OCI-LY1 (cell line): ENCODE measurements around the gene LRP1.

Experiments used
- H2AFZ ChIP-seq: fragments of 200-600 bp; sonication (generic), shearing (Covaris generic); 2 replicates; pipeline ENCODE4 v1.6.0; 2014; ENCODE audit warnings: antibody characterized with exemption, mild to moderate bottlenecking, low read length
- H3F3A ChIP-seq: fragments of 200-600 bp; sonication (generic), shearing (Covaris generic); 2 replicates; pipeline ENCODE4 v1.6.0; 2014; ENCODE audit warnings: mild to moderate bottlenecking, antibody characterized with exemption, low read length, moderate library complexity; ENCODE audit not compliant: insufficient read depth
- H3K27ac ChIP-seq: fragments of 200-600 bp; sonication (generic); 2 replicates; pipeline ENCODE4 v1.5.1; 2014; ENCODE audit warnings: low read length, mixed run types, mild to moderate bottlenecking, low read depth; ENCODE audit not compliant: poor library complexity, severe bottlenecking
- H3K27me3 ChIP-seq: fragments of 200-600 bp; sonication (generic); 2 replicates; pipeline ENCODE4 v1.6.0; 2014; ENCODE audit warnings: antibody characterized with exemption, mild to moderate bottlenecking, low read length, moderate library complexity; ENCODE audit not compliant: insufficient read depth
- H3K36me3 ChIP-seq: fragments of 200-600 bp; sonication (generic); 2 replicates; pipeline ENCODE4 v1.6.1; 2014; ENCODE audit warnings: mild to moderate bottlenecking, antibody characterized with exemption, low read length, moderate library complexity, mixed read lengths; ENCODE audit not compliant: insufficient read depth
- H3K4me1 ChIP-seq: fragments of 200-600 bp; sonication (generic); 2 replicates; pipeline ENCODE4 v1.5.1; 2014; ENCODE audit warnings: mild to moderate bottlenecking, low read length, moderate library complexity; ENCODE audit not compliant: insufficient read depth, severe bottlenecking
- H3K4me2 ChIP-seq: fragments of 200-600 bp; sonication (generic), shearing (Covaris generic); 2 replicates; pipeline ENCODE4 v1.6.1; 2014; ENCODE audit warnings: low read length
- H3K4me3 ChIP-seq: fragments of 200-600 bp; sonication (generic); 2 replicates; pipeline ENCODE4 v1.5.1; 2014; ENCODE audit warnings: low read length, low read depth, mild to moderate bottlenecking, mixed read lengths; ENCODE audit not compliant: poor library complexity, severe bottlenecking
- H3K79me2 ChIP-seq: fragments of 200-600 bp; shearing (Covaris generic); 2 replicates; pipeline ENCODE4 v1.6.1; 2016; ENCODE audit warnings: mixed run types, low read length, mixed read lengths; ENCODE audit not compliant: insufficient read depth
- H3K9ac ChIP-seq: fragments of 200-600 bp; sonication (generic), shearing (Covaris generic); 2 replicates; pipeline ENCODE4 v1.6.1; 2014; ENCODE audit warnings: mild to moderate bottlenecking, low read length, mixed read lengths
- H3K9me2 ChIP-seq: fragments of 200-600 bp; sonication (generic), shearing (Covaris generic); 2 replicates; pipeline ENCODE4 v1.6.1; 2014; ENCODE audit warnings: low read depth, mild to moderate bottlenecking, low read length, mixed read lengths
- H3K9me3 ChIP-seq: fragments of 200-600 bp; shearing (Covaris generic); 2 replicates; pipeline ENCODE4 v1.6.1; 2014; ENCODE audit warnings: low read length, mixed read lengths
- H4K20me1 ChIP-seq: fragments of 200-600 bp; sonication (generic), shearing (Covaris generic); 2 replicates; pipeline ENCODE4 v1.6.0; 2016; ENCODE audit warnings: mild to moderate bottlenecking, low read length; ENCODE audit not compliant: insufficient read depth
- EZH2 ChIP-seq: fragments of 200-600 bp; sonication (generic), shearing (Covaris generic); IDR thresholded peaks from 2 replicates; pipeline ENCODE4 v1.8.0; 2017; ENCODE audit warnings: borderline replicate concordance, mixed run types, mild to moderate bottlenecking, antibody characterized with exemption, low read length, moderate library complexity, mixed read lengths
- TF ChIP-seq, protein P1 (sequence below): fragments of 200-600 bp; sonication (generic), shearing (Covaris generic); IDR thresholded peaks from 2 replicates; pipeline ENCODE4 v1.5.1; 2017; ENCODE audit warnings: mild to moderate bottlenecking, antibody characterized with exemption, low read length, moderate library complexity, mixed read lengths

The LRP1 gene

DNA sequence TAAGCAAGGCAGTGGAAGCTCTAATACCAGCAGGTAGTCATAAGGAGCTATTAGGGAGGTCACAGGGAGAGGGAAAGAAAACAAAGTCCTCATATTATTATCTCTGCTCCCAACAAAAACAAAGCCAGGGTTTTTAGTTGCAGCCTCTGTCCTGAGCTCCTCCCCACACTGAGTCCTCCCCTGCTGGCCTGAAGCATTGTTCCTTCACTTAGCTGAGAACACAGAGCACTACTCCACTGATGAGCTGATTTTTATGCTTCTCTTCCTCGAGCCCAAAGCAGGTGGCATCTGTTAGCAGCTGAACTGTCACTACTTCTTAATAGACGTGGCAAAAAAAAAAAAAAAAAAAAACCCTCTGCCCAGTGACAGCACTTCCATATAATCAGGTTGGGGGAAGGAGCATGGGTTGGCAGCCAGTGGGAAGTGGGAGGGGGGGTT is 133.2 kb downstream of the LRP1 start:
- no peak overlapping the region for H3K9ac ChIP-seq
- H3K27ac ChIP-seq, result no peak overlapping the region
- no peaks in the 10 kb centered on the region for H4K20me1 ChIP-seq
- H3K27me3 ChIP-seq, result no peaks in the 10 kb centered on the region
- H3K36me3 ChIP-seq, result peaks cover 43% of the 10 kb centered on the region
- no peak overlapping the region for H2AFZ ChIP-seq
- no peaks in the 10 kb centered on the region for H3K9me3 ChIP-seq
- no peaks in the 10 kb centered on the region for H3K79me2 ChIP-seq
- peaks cover 4% of the 10 kb centered on the region for H3K4me1 ChIP-seq
- no peak overlapping the region for H3K4me2 ChIP-seq
- H3K9me2 ChIP-seq, result no peaks in the 10 kb centered on the region
- TF ChIP-seq, protein P1, sequence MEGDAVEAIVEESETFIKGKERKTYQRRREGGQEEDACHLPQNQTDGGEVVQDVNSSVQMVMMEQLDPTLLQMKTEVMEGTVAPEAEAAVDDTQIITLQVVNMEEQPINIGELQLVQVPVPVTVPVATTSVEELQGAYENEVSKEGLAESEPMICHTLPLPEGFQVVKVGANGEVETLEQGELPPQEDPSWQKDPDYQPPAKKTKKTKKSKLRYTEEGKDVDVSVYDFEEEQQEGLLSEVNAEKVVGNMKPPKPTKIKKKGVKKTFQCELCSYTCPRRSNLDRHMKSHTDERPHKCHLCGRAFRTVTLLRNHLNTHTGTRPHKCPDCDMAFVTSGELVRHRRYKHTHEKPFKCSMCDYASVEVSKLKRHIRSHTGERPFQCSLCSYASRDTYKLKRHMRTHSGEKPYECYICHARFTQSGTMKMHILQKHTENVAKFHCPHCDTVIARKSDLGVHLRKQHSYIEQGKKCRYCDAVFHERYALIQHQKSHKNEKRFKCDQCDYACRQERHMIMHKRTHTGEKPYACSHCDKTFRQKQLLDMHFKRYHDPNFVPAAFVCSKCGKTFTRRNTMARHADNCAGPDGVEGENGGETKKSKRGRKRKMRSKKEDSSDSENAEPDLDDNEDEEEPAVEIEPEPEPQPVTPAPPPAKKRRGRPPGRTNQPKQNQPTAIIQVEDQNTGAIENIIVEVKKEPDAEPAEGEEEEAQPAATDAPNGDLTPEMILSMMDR, result no peak
- no peak for TF ChIP-seq EZH2
- H3F3A ChIP-seq, result no peaks in the 10 kb centered on the region
- no peak overlapping the region for H3K4me3 ChIP-seq

GRCh38 chr12:57262126-57262822 is 134.0 kb downstream of the LRP1 start:
- Histone ChIP-seq H2AFZ (no peak overlapping the region), H3K79me2 (no peaks in the 10 kb centered on the region), H3K9me3 (no peaks in the 10 kb centered on the region), H3K4me1 (peaks cover 4% of the 10 kb centered on the region), H3F3A (no peaks in the 10 kb centered on the region), H3K4me2 (no peak overlapping the region), H3K36me3 (peaks cover 44% of the 10 kb centered on the region), H4K20me1 (no peaks in the 10 kb centered on the region), H3K9me2 (no peaks in the 10 kb centered on the region), H3K27me3 (no peaks in the 10 kb centered on the region), H3K9ac (no peak overlapping the region), H3K27ac (no peak overlapping the region), H3K4me3 (no peak overlapping the region)
- TF ChIP-seq, protein P1, result no peak
- TF ChIP-seq EZH2, result no peak
